Testis (tissue), 3 donors: ENCODE measurements around the gene ZNF644. TPM values are rescaled to one million over a fixed set of nuclear protein-coding genes. Genes with fewer than 3 reads are reported as not detected.

Experiments used
- DNase-seq: peaks from one replicate; pipeline ENCODE4 v3.0.0-alpha.2; 2019
- H3K27ac ChIP-seq, 2 donors: fragments of 200-600 bp; sonication (generic); one replicate each; pipeline ENCODE4 v1.5.1; 2019
- H3K27me3 ChIP-seq: fragments of 200-600 bp; sonication (generic); one replicate; pipeline ENCODE4 v1.5.1; 2019
- H3K36me3 ChIP-seq: fragments of 200-600 bp; sonication (generic); one replicate; pipeline ENCODE4 v1.5.1; 2017; ENCODE audit warnings: low read depth; ENCODE audit errors: missing control alignments
- H3K4me1 ChIP-seq: fragments of 200-600 bp; sonication (generic); one replicate; pipeline ENCODE4 v1.5.1; 2019
- H3K4me3 ChIP-seq, 2 donors: fragments of 200-600 bp; sonication (generic); one replicate each; pipeline ENCODE4 v1.5.1; 2017 to 2019
- H3K9me3 ChIP-seq: fragments of 200-600 bp; sonication (generic); one replicate; pipeline ENCODE4 v1.5.1; 2017
- CTCF ChIP-seq, 3 experiments: fragments of 450-650 bp in 2 of 3; fragments of 200-600 bp in 1 of 3; sonication (generic) in 1 of 3; IDR thresholded peaks; one replicate each; pipeline ENCODE4 v1.5.1; 2016 to 2019; ENCODE audit warnings: antibody characterized with exemption in 3 of 3, mild to moderate bottlenecking in 2 of 3, moderate library complexity in 1 of 3
- POLR2A ChIP-seq: fragments of 450-650 bp; IDR thresholded peaks from one replicate; pipeline ENCODE4 v1.6.1; 2017; ENCODE audit warnings: antibody characterized with exemption, mild to moderate bottlenecking, moderate library complexity
- WGBS, 2 donors: methylation state at CpG; one replicate each; pipeline ENCODE4 v1.1.5; 2018; 5-methylcytosine and 5-hydroxymethylcytosine counted together
- intact Hi-C: fragments of 100-400 bp; cut with DNase I; formaldehyde crosslinking; loops from one replicate; pipeline ENCODE4 v1.15.1; 2023; ENCODE audit warnings: low total_unique reads
- polyA plus RNA-seq: library from polyadenylated mRNA; stranded (reverse); fragments of 350-450 nt; fragmentation: Illumina TruSeq; extraction: RNeasy Lipid Tissue Mini Kit (QIAGEN cat#74804); gene quantifications from one replicate; pipeline ENCODE4 v1.2.3, GENCODE V29; 2014; ENCODE audit warnings: low read depth, low replicate concordance; ENCODE audit not compliant: insufficient read depth
- total RNA-seq, 2 donors: library from RNA; depleted of rRNA; stranded (reverse); fragments of >200 nt; gene quantifications; one replicate each; pipeline ENCODE4 v1.2.3, GENCODE V29; 2016

Gene ZNF644
- total and polyA plus RNA-seq, 3 donors from 2014 or later, result 21.6 to 73.8 (median 70.5) TPM

GRCh38 chr1:90957497-90957896 is 64.3 kb downstream of the ZNF644 start:
- Histone ChIP-seq H3K4me3 (no peak overlapping the region), H3K4me1 (no peaks in the 10 kb centered on the region), H3K27ac (no peak overlapping the region), H3K36me3 (no peaks in the 10 kb centered on the region), H3K9me3 (no peaks in the 10 kb centered on the region), H3K27me3 (no peaks in the 10 kb centered on the region)
- TF ChIP-seq POLR2A (no peak), CTCF (IDR thresholded peaks at IDR 0.05) (no peak)
- DNase-seq, result no peak
- intact Hi-C loops, result no loop called here

GRCh38 chr1:90955769-90956168 is 66.1 kb downstream of the ZNF644 start:
- intact Hi-C loops, result no loop called here
- 94 to 100% methylated on average over 1 of the region's 1 CpG for WGBS, 2 donors
- no peaks in the 10 kb centered on the region for H3K4me1 ChIP-seq

GRCh38 chr1:90952906-90953305 is 68.9 kb downstream of the ZNF644 start:
- Histone ChIP-seq H3K9me3 (no peaks in the 10 kb centered on the region), H3K4me3 (no peak overlapping the region), H3K27ac (no peak overlapping the region), H3K27me3 (no peaks in the 10 kb centered on the region), H3K4me1 (no peaks in the 10 kb centered on the region), H3K36me3 (no peaks in the 10 kb centered on the region)
- TF ChIP-seq POLR2A (no peak), CTCF (IDR thresholded peaks at IDR 0.05) (no peak)
- 59 to 73% methylated on average over 3 of the region's 3 CpGs for WGBS, 2 donors
- intact Hi-C loops, result no loop called here
- no peak for DNase-seq

More at GRCh38 chr1:90955769-90956168, 66.1 kb downstream of the ZNF644 start:
- Histone ChIP-seq H3K9me3 (no peaks in the 10 kb centered on the region), H3K27ac (no peak overlapping the region), H3K4me3 (no peak overlapping the region), H3K27me3 (no peaks in the 10 kb centered on the region), H3K36me3 (no peaks in the 10 kb centered on the region)
- DNase-seq, result no peak
- TF ChIP-seq POLR2A (no peak), CTCF (IDR thresholded peaks at IDR 0.05) (no peak)

- DNase-seq, result no peak
- Histone ChIP-seq H3K4me3 (no peak overlapping the region), H3K4me1 (no peaks in the 10 kb centered on the region), H3K9me3 (no peaks in the 10 kb centered on the region), H3K27ac (no peak overlapping the region), H3K27me3 (no peaks in the 10 kb centered on the region), H3K36me3 (no peaks in the 10 kb centered on the region)
- TF ChIP-seq CTCF (IDR thresholded peaks at IDR 0.05), result no peak
- TF ChIP-seq POLR2A, result no peak
- 46 to 82% methylated on average over 2 of the region's 2 CpGs for WGBS, 2 donors
- intact Hi-C loops, result no loop called here
These were observed 70.8 kb downstream of the ZNF644 start for GRCh38 chr1:90951009-90951408.

- H3K36me3 ChIP-seq, result no peaks in the 10 kb centered on the region
- TF ChIP-seq CTCF (IDR thresholded peaks at IDR 0.05) (no peak), POLR2A (no peak)
- no peak overlapping the region for H3K4me3 ChIP-seq
- H3K9me3 ChIP-seq, result no peaks in the 10 kb centered on the region
- no peaks in the 10 kb centered on the region for H3K27me3 ChIP-seq
- DNase-seq, result no peak
- H3K4me1 ChIP-seq, result no peaks in the 10 kb centered on the region
- WGBS, 2 donors, result 83 to 95% methylated on average over 7 of the region's 7 CpGs
- intact Hi-C loops, result no loop called here
- H3K27ac ChIP-seq, result no peak overlapping the region
These were observed 73.5 kb downstream of the ZNF644 start for GRCh38 chr1:90948301-90948700.
